ENCODE measurements around the gene FAM107B. TPM values are rescaled to one million over a fixed set of nuclear protein-coding genes. Genes with fewer than 3 reads are reported as not detected.

Gene FAM107B
- total and polyA plus RNA-seq, 2 donors (not counting 3 experiments of a cell fraction or from before 2014, with no cell fraction given), result 39.2 to 176 TPM

DNA sequence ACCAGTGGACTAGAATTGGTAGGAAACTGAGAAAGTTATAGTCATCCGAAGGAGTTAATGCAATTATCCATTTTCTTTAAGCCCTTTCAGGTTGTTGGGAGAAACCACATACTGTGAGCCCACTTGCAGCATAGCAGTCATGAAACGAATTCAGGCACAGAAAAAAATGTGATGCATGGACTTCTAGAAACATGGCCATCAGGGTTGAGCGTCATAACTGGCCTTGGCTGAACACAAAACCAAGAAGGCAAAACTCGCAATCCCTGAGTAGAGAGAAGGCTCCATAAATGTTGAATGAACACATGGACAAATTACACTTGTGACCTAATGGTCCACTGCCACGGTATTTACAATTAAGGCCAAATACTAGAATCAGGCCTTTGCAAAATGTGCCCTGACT, 121.9 kb downstream of the FAM107B start:
- DNase-seq (ENCODE audit: low read depth, low spot score), result no peak
- ChIA-PET POLR2A (no interaction called here), CTCF (interaction anchor here (1.2 kb wide), 1 partner anchor 37 kb away, joined by 3 read pairs; no protein-coding TSS in a partner anchor)
- no peaks in the 10 kb centered on the region for H3K9me1 ChIP-seq (replicated peaks; ENCODE audit: control insufficient read depth, extremely low read depth, insufficient read depth, low read length)
- FAIRE-seq, result no peak
- H3K4me2 ChIP-seq (ENCODE audit: insufficient read depth, low read length), result no peak overlapping the region
- dilution Hi-C loops (cut with MboI; ENCODE audit: extremely low pct_ligation_motif_present, low sequenced_read_pairs) (no loop called here), intact Hi-C loops (cut with micrococcal nuclease) (no loop called here)
- no peaks in the 10 kb centered on the region for H3K36me3 ChIP-seq (ENCODE audit: control insufficient read depth in 2 of 2, extremely low read depth in 1 of 2, insufficient read depth in 2 of 2, low read length in 2 of 2)
- no TSS peak for BruUV-seq (replicated peaks)
- H4K20me1 ChIP-seq (replicated peaks; ENCODE audit: control insufficient read depth, extremely low read depth, insufficient read depth, low read length), result no peaks in the 10 kb centered on the region
- no peak overlapping the region for H3K9ac ChIP-seq (replicated peaks; ENCODE audit: extremely low read depth, insufficient read depth, low read length)
- H3K27me3 ChIP-seq (ENCODE audit: control insufficient read depth in 2 of 2, insufficient read depth in 2 of 2, low read length in 2 of 2), result peaks cover 0 to 2% of the 10 kb centered on the region in 2 experiments
- no peak overlapping the region for H3K27ac ChIP-seq (ENCODE audit: insufficient read depth, low read depth, low read length)
- no peak for TF ChIP-seq POLR2A (IDR thresholded peaks at IDR 0.05; ENCODE audit: low read depth, low read length)
- no peak for TF ChIP-seq FOS (IDR thresholded peaks at IDR 0.05; ENCODE audit: borderline replicate concordance, insufficient read depth, low read length)
- TF ChIP-seq MYC (IDR thresholded peaks at IDR 0.05; ENCODE audit: low read depth, low read length), result no peak
- TF ChIP-seq, protein P1, sequence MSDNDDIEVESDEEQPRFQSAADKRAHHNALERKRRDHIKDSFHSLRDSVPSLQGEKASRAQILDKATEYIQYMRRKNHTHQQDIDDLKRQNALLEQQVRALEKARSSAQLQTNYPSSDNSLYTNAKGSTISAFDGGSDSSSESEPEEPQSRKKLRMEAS (IDR thresholded peaks at IDR 0.05; ENCODE audit: insufficient read depth, insufficient read length), result no peak
- H3K9me3 ChIP-seq (replicated peaks; ENCODE audit: control insufficient read depth, insufficient read depth, low read length), result no peaks in the 10 kb centered on the region
- H2AFZ ChIP-seq (ENCODE audit: low read depth, low read length), result no peak overlapping the region
- no peak overlapping the region for H3K4me3 ChIP-seq (replicated peaks in 1 of 3; ENCODE audit: insufficient read depth in 1 of 3, low read depth in 1 of 3, low read length in 3 of 3)
- peaks cover 8% of the 10 kb centered on the region for H3K4me1 ChIP-seq (ENCODE audit: control insufficient read depth, extremely low read depth, insufficient read depth, low read length)
- no peaks in the 10 kb centered on the region for H3K79me2 ChIP-seq (ENCODE audit: control insufficient read depth, insufficient read depth, low read length)

DNA sequence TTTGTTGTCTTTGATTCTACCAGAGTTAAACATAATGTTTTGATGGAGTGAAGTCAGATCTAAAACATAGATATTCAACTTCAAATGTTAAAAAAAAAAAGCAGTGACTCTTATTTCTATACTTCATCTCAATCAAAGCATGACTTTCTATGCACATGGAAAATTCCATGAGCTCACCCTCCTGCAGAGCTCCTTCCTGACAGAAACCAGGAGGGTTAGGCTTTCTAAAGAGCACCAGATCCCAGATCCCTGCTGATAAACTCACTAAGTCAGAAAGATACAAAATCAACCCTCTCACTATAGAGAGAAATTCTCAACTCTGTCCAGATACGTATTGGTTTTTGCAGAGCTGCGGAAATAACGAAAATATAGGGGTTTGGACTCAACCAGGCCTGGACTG, 122.6 kb downstream of the FAM107B start:
- DNase-seq (ENCODE audit: low read depth, low spot score), result peak; percentile 16
- no peak overlapping the region for H2AFZ ChIP-seq (ENCODE audit: low read depth, low read length)
- no peak for FAIRE-seq
- ChIA-PET CTCF (interaction anchor here (0.8 to 1.2 kb wide), 2 partner anchors 9 to 36 kb away, joined by 3 read pairs; no protein-coding TSS in a partner anchor), POLR2A (no interaction called here)
- H3K79me2 ChIP-seq (ENCODE audit: control insufficient read depth, insufficient read depth, low read length), result no peaks in the 10 kb centered on the region
- no peaks in the 10 kb centered on the region for H3K9me3 ChIP-seq (replicated peaks; ENCODE audit: control insufficient read depth, insufficient read depth, low read length)
- no peaks in the 10 kb centered on the region for H3K9me1 ChIP-seq (replicated peaks; ENCODE audit: control insufficient read depth, extremely low read depth, insufficient read depth, low read length)
- no peak overlapping the region for H3K9ac ChIP-seq (replicated peaks; ENCODE audit: extremely low read depth, insufficient read depth, low read length)
- H3K4me1 ChIP-seq (ENCODE audit: control insufficient read depth, extremely low read depth, insufficient read depth, low read length), result peaks cover 8% of the 10 kb centered on the region
- no peaks in the 10 kb centered on the region for H4K20me1 ChIP-seq (replicated peaks; ENCODE audit: control insufficient read depth, extremely low read depth, insufficient read depth, low read length)
- no peak for TF ChIP-seq FOS (IDR thresholded peaks at IDR 0.05; ENCODE audit: borderline replicate concordance, insufficient read depth, low read length)
- TF ChIP-seq POLR2AphosphoS5 (IDR thresholded peaks at IDR 0.05; ENCODE audit: insufficient read depth, low read depth, low read length), result no peak
- no peak for TF ChIP-seq EZH2 (IDR thresholded peaks at IDR 0.05; ENCODE audit: borderline replicate concordance, low read depth, low read length, severe bottlenecking)
- TF ChIP-seq JUN (IDR thresholded peaks at IDR 0.05; ENCODE audit: borderline replicate concordance, insufficient read depth, insufficient read length, low read depth), result no peak
- no peak for TF ChIP-seq POLR2A (IDR thresholded peaks at IDR 0.05; ENCODE audit: low read depth, low read length)
- TF ChIP-seq, protein P2, sequence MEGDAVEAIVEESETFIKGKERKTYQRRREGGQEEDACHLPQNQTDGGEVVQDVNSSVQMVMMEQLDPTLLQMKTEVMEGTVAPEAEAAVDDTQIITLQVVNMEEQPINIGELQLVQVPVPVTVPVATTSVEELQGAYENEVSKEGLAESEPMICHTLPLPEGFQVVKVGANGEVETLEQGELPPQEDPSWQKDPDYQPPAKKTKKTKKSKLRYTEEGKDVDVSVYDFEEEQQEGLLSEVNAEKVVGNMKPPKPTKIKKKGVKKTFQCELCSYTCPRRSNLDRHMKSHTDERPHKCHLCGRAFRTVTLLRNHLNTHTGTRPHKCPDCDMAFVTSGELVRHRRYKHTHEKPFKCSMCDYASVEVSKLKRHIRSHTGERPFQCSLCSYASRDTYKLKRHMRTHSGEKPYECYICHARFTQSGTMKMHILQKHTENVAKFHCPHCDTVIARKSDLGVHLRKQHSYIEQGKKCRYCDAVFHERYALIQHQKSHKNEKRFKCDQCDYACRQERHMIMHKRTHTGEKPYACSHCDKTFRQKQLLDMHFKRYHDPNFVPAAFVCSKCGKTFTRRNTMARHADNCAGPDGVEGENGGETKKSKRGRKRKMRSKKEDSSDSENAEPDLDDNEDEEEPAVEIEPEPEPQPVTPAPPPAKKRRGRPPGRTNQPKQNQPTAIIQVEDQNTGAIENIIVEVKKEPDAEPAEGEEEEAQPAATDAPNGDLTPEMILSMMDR (IDR thresholded peaks at IDR 0.05; ENCODE audit: extremely low read depth in 1 of 2, insufficient read depth in 1 of 2, low read depth in 1 of 2, low read length in 2 of 2), result no peak
- intact Hi-C loops (cut with micrococcal nuclease), result no loop called here
- BruUV-seq (replicated peaks), result no TSS peak
- H3K27ac ChIP-seq (ENCODE audit: insufficient read depth, low read depth, low read length), result no peak overlapping the region
- dilution Hi-C loops (cut with MboI; ENCODE audit: extremely low pct_ligation_motif_present, low sequenced_read_pairs), result no loop called here
- H3K36me3 ChIP-seq (ENCODE audit: control insufficient read depth in 2 of 2, extremely low read depth in 1 of 2, insufficient read depth in 2 of 2, low read length in 2 of 2), result no peaks in the 10 kb centered on the region
- peaks cover 0 to 2% of the 10 kb centered on the region in 2 experiments for H3K27me3 ChIP-seq (ENCODE audit: control insufficient read depth in 2 of 2, insufficient read depth in 2 of 2, low read length in 2 of 2)
- H3K4me2 ChIP-seq (ENCODE audit: insufficient read depth, low read length), result no peak overlapping the region
- no peak overlapping the region for H3K4me3 ChIP-seq (replicated peaks in 1 of 3; ENCODE audit: insufficient read depth in 1 of 3, low read depth in 1 of 3, low read length in 3 of 3)

Measured in endothelial cell of umbilical vein (primary cell).